HFFc6 (cell line): ENCODE results near the gene ARAF. TPM values are rescaled to one million over a fixed set of nuclear protein-coding genes. Genes with fewer than 3 reads are reported as not detected.
A peak's percentile ranks its signal among the peaks of the same experiment; 100 is the strongest.

ENCODE experiments used
- DNase-seq: peaks from one replicate; pipeline ENCODE4 v3.0.0-alpha.2; 2018
- H3K27ac Mint-ChIP-seq: 2 replicates; pipeline ENCODE4 v1.8.0; 2020; ENCODE audit warnings: mild to moderate bottlenecking, mixed read lengths
- H3K27me3 Mint-ChIP-seq: 2 replicates; pipeline ENCODE4 v1.8.0; 2021; ENCODE audit warnings: mild to moderate bottlenecking, moderate library complexity, mixed read lengths; ENCODE audit not compliant: insufficient read depth
- H3K36me3 Mint-ChIP-seq: 2 replicates; pipeline ENCODE4 v1.8.0; 2021; ENCODE audit warnings: low read depth, mixed read lengths
- H3K4me1 Mint-ChIP-seq: 2 replicates; pipeline ENCODE4 v1.8.0; 2020; ENCODE audit warnings: low read depth, mixed read lengths
- H3K4me3 Mint-ChIP-seq: 2 replicates; pipeline ENCODE4 v1.8.0; 2020; ENCODE audit warnings: mild to moderate bottlenecking, moderate library complexity, mixed read lengths
- H3K9me3 Mint-ChIP-seq: 2 replicates; pipeline ENCODE4 v1.8.0; 2020; ENCODE audit warnings: mild to moderate bottlenecking, mixed read lengths
- CTCF ChIP-seq: fragments of 200-600 bp; sonication (generic); IDR thresholded peaks from 2 replicates; pipeline ENCODE4 v1.5.0; 2021; ENCODE audit warnings: antibody characterized with exemption, mild to moderate bottlenecking
- microRNA-seq: library from miRNA; unstranded; fragments of <30 nt; microRNA quantifications from one replicate; pipeline ENCODE4, GENCODE V29; 2019
- total RNA-seq, 6 experiments: library from RNA; stranded (reverse); fragmentation: NEBNext Ultra II Directional; extraction: Animal tissue kit (Norgen Biotek cat#: 25700); gene quantifications; 2 replicates in 1 of 6; 3 replicates in 5 of 6; pipeline ENCODE4 v1.2.3, GENCODE V29; 2021

Gene ARAF
- total RNA-seq, 6 experiments from 2014 or later = 68.8 to 80.7 (median 75.3) TPM

GRCh38 chrX:47619486-47620302 lies 58.7 kb downstream of the ARAF start, which contains the start of gene SYN1:
Gene SYN1 (minus strand): TSS chrX:47619857. CDS start chrX:47619728, 129 bp downstream.
- peaks cover 14% of the 10 kb centered on the region for H3K27me3 Mint-ChIP-seq
- no peak within 1 kb of the TSS for H3K4me3 Mint-ChIP-seq
- H3K4me1 Mint-ChIP-seq = no peaks in the 10 kb centered on the region; the same call in 1 of the 2 replicates

GRCh38 chrX:47620303-47620685 lies 59.3 kb downstream of the ARAF start:
- H3K36me3 Mint-ChIP-seq = no peaks in the 10 kb centered on the region; the same call in 1 of the 2 replicates
- H3K27me3 Mint-ChIP-seq = peaks cover 12% of the 10 kb centered on the region
- H3K27ac Mint-ChIP-seq = no peak overlapping the region
- no peaks in the 10 kb centered on the region; the same call in 1 of the 2 replicates for H3K4me1 Mint-ChIP-seq
- H3K9me3 Mint-ChIP-seq = no peaks in the 10 kb centered on the region
- no peak for TF ChIP-seq CTCF
- no peak overlapping the region for H3K4me3 Mint-ChIP-seq
- DNase-seq = no peak

More at GRCh38 chrX:47619486-47620302, 58.7 kb downstream of the ARAF start, which contains the start of gene SYN1:
- peak; percentile 47 for DNase-seq
- TF ChIP-seq CTCF = peak; percentile 11; the same call in 1 of the 2 replicates
- no peaks in the 10 kb centered on the region for H3K9me3 Mint-ChIP-seq
- H3K27ac Mint-ChIP-seq = no peak within 1 kb of the TSS
- no peaks in the 10 kb centered on the region for H3K36me3 Mint-ChIP-seq

Small RNA genes lying within 50 kb of the gene (microRNA-seq; reads per million reads assigned to microRNA genes)
- gene MIR4769 = not detected

Other genes starting within 250 kb of the ARAF start
- gene ZNF157, start 190.6 kb upstream of the ARAF start, total RNA-seq = not detected
- gene ZNF41, start 78.0 kb upstream of the ARAF start, total RNA-seq = 1 to 10 TPM; 6.0 to 8.2 (median 6.7) TPM
- 1,000 to 10,000 TPM in 3 of 6 experiments, 100 to 1,000 TPM in 3; 815 to 1,568 (median 980) TPM for gene TIMP1, start 21.2 kb downstream of the ARAF start, total RNA-seq
- gene SYN1, start 58.7 kb downstream of the ARAF start, total RNA-seq = under 1 TPM in 5 of 6 experiments, not detected in 1; 0.13 to 0.31 (median 0.19) TPM
- gene CFP, start 68.7 kb downstream of the ARAF start, total RNA-seq = under 1 TPM; 0.05 to 0.28 (median 0.13) TPM
- gene ELK1, start 89.4 kb downstream of the ARAF start, total RNA-seq = 10 to 100 TPM; 42.8 to 49.1 (median 45.7) TPM
- 100 to 1,000 TPM in 4 of 6 experiments, 10 to 100 TPM in 2; 94.9 to 104 (median 101) TPM for gene UXT, start 98.0 kb downstream of the ARAF start, total RNA-seq